ENCODE measurements around the gene BASP1.

DNA sequence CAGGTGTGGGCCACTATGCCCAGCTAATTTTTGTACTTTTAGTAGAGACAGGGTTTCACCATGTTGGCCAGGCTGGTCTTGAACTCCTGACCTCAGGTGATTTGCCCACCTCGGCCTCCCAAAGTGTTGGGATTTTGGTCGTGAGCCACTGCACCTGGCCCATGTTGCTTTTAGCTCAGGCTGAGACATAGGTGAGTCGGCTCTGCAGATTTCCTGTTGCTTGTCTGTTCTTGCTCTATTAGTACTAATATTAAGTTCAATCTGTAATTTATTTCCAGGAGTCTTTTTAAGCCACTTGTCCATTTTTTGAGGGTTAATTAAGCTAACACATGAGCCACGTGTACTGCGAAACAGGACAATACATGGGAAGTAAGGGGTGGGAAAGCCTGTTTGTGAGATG is 21.4 kb upstream of the BASP1 start:
- TF ChIP-seq POLR2A (IDR thresholded peaks at IDR 0.05; ENCODE audit: low read depth, low read length) (no peak), POLR2AphosphoS5 (IDR thresholded peaks at IDR 0.05; ENCODE audit: low read depth, low read length) (no peak), TAF1 (IDR thresholded peaks at IDR 0.05; ENCODE audit: low read depth, low read length) (no peak)
